GM18499 (cell line): ENCODE results near the gene FOXJ1.

Experiments
- ATAC-seq: cut with Tn5 transposase; IDR thresholded peaks from one replicate; pipeline ENCODE4 v1.9.1; 2021; ENCODE audit warnings: moderate number of reproducible peaks; ENCODE audit not compliant: insufficient read depth, unreplicated experiment

The FOXJ1 gene

GRCh38 chr17:76097716-76098295 lies 43.2 kb downstream of the FOXJ1 start:
- ATAC-seq, result no peak

- ATAC-seq, result no peak
Measured at GRCh38 chr17:76095943-76096342, 45.1 kb downstream of the FOXJ1 start.

- no peak for ATAC-seq
Measured at GRCh38 chr17:76094046-76094445, 47.0 kb downstream of the FOXJ1 start.

GRCh38 chr17:76092526-76093413 lies 48.3 kb downstream of the FOXJ1 start:
- ATAC-seq, result no peak

DNA sequence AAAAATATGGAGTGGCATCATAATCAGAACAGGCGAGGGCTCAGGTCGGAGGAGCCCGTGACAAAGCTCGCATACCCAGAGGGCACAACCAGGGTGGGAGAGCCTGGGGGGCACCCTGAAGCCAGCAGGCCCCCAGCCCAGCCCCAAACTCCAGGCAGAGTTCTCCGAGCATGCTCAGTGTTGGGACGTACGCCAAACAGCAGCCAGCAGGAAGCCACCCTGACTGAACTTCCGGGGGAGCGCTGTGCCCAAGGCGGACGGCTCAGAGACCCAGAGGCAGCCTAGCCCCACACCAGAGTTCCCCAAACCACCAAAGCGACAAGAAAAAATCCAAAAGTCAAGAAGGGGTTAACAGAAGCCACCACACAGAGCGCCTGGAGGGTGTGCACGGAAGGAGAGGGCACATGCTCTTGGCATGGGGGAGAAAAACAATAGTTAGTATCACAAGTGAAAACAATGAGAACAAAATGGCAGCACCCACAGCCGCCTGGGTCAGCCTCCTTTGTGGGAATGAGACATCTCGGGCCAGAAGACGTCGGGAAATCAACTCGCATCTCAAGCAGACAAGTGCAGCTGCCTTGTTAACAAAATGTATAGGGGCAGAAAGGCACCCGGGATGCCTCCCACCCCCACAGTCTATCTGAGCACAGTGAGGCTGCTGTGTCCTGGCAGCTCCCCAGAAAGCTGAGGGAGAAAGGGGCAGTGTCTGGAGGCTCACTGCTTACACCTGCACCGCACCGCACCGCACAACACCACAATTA lies 49.3 kb downstream of the FOXJ1 start:
- no peak for ATAC-seq

- no peak for ATAC-seq
Measured at GRCh38 chr17:76090517-76091129, 50.4 kb downstream of the FOXJ1 start.

DNA sequence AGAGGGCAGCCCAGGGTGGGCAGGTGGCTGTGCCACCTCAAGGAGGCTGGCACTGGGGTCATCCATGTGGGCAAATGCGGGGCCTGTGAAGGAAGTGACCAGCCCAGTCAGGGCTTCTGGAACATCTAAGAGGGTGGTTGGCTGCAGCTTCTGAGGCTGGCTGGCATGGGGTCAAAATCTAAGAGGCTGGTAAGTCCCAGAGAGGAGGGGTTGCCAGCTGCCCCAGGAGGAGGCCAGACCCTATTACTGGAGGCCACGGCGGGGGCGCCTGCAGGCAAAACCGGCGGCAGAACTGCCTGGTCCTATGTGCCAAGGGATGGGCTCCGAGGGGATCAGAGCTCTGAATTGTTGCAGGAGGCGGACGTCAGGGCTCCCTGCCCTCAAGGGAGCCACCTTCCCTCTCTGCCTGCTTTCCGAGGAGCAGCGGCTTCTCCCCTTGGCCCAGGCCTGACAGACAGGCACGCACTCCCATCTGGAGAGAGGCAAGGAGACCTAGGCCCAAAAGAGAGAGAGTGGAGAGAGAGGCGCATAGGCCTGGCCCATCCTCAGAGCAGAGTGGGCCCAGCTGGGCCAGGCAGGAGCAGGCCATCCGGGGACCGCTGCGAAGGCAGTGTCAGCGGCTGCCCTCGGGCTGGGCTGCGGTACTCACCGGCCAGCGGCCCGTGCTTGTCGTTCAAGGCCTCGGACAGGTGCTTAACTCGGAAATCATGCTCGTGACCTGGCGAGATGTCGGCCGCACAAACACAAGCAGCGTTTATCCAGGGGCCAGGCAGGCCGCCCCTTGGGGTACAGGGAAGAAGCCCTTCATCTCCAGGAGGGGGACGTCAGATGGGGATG lies 51.1 kb downstream of the FOXJ1 start:
- ATAC-seq, result no peak

- ATAC-seq, result no peak
Measured at GRCh38 chr17:76088868-76089576, 52.0 kb downstream of the FOXJ1 start.

GRCh38 chr17:76088041-76088867 lies 52.8 kb downstream of the FOXJ1 start:
- ATAC-seq, result no peak

GRCh38 chr17:76087531-76087930 lies 53.5 kb downstream of the FOXJ1 start:
- no peak for ATAC-seq

DNA sequence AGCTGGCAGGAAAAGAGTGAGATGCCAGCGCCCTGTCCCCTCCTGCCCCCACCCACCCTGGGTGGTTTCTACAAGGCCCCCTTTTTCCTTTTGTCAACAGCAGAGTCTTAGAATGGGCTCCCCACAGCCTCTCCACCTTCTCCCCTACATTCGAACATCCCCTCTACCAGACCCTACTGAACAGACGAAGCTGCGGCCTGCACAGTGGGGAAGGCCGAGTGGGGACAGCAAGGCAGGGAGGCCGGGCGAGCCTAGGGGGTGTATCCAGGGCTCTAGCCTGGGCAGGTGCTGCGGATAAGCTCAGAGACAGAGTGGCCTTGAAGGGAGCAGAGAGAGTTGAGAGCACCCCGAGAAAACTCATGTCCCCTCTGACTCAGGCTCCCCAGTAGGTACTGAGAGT lies 54.7 kb downstream of the FOXJ1 start:
- no peak for ATAC-seq
